GM23338 (cell line): ENCODE results near the gene NFKBIB. TPM values are rescaled to one million over a fixed set of nuclear protein-coding genes. Genes with fewer than 3 reads are reported as not detected.

Source experiments
- ATAC-seq: fragments of 200-7000 bp; cut with Tn5 transposase; 3 replicates; pipeline ENCODE4 v1.9.1; 2020
- DNase-seq: peaks from one replicate; pipeline ENCODE4 v3.0.0-alpha.2; 2015; ENCODE audit warnings: low spot score
- H2AFZ ChIP-seq: fragments of 200-600 bp; sonication (generic); 2 replicates; pipeline ENCODE4 v1.8.0; 2016; ENCODE audit warnings: antibody characterized with exemption, mild to moderate bottlenecking, moderate library complexity
- H3F3A ChIP-seq: fragments of 200-600 bp; sonication (generic); replicated peaks from 2 replicates; pipeline ENCODE4 v1.8.0; 2017; ENCODE audit warnings: antibody characterized with exemption, mixed run types, low read depth
- H3K27ac ChIP-seq: fragments of 200-600 bp; sonication (generic); 2 replicates; pipeline ENCODE4 v1.6.1; 2016; ENCODE audit warnings: low read depth
- H3K27me3 ChIP-seq: fragments of 200-600 bp; sonication (generic); 2 replicates; pipeline ENCODE4 v1.8.0; 2016; ENCODE audit warnings: mild to moderate bottlenecking, mixed run types, moderate library complexity; ENCODE audit not compliant: insufficient read depth
- H3K36me3 ChIP-seq: fragments of 200-600 bp; sonication (generic); 2 replicates; pipeline ENCODE4 v1.8.0; 2016; ENCODE audit warnings: mild to moderate bottlenecking; ENCODE audit not compliant: insufficient read depth
- H3K4me1 ChIP-seq: fragments of 200-600 bp; sonication (generic); 2 replicates; pipeline ENCODE4 v1.8.0; 2016; ENCODE audit warnings: mild to moderate bottlenecking, moderate library complexity; ENCODE audit not compliant: insufficient read depth
- H3K4me2 ChIP-seq: fragments of 200-600 bp; sonication (generic); 2 replicates; pipeline ENCODE4 v1.7.1; 2017; ENCODE audit warnings: mixed run types
- H3K4me3 ChIP-seq: fragments of 200-600 bp; sonication (generic); 2 replicates; pipeline ENCODE4 v1.6.1; 2016; ENCODE audit warnings: mixed run types
- H3K79me2 ChIP-seq: fragments of 200-600 bp; sonication (generic); replicated peaks from 2 replicates; pipeline ENCODE4 v1.8.0; 2017; ENCODE audit warnings: mild to moderate bottlenecking; ENCODE audit not compliant: insufficient read depth
- H3K9me2 ChIP-seq: fragments of 200-600 bp; sonication (generic); 2 replicates; pipeline ENCODE4 v1.8.0; 2017; ENCODE audit not compliant: insufficient read depth
- H4K20me1 ChIP-seq: fragments of 200-600 bp; sonication (generic); replicated peaks from 2 replicates; pipeline ENCODE4 v1.8.0; 2017; ENCODE audit warnings: mild to moderate bottlenecking; ENCODE audit not compliant: insufficient read depth
- H3K27ac Mint-ChIP-seq: 2 replicates; pipeline ENCODE4 v1.8.0; 2020; ENCODE audit warnings: inconsistent platforms, mild to moderate bottlenecking, moderate library complexity, mixed read lengths
- H3K27me3 Mint-ChIP-seq: 3 replicates; pipeline ENCODE4 v1.8.0; 2022; ENCODE audit warnings: low read depth, mild to moderate bottlenecking, moderate library complexity, mixed read lengths, inconsistent platforms; ENCODE audit not compliant: insufficient read depth, poor library complexity
- H3K36me3 Mint-ChIP-seq: 3 replicates; pipeline ENCODE4 v1.8.0; 2021; ENCODE audit warnings: low read depth, mild to moderate bottlenecking, inconsistent platforms, moderate library complexity, mixed read lengths
- H3K4me1 Mint-ChIP-seq: 3 replicates; pipeline ENCODE4 v1.8.0; 2020; ENCODE audit warnings: mild to moderate bottlenecking, inconsistent platforms, mixed read lengths
- H3K4me3 Mint-ChIP-seq: 3 replicates; pipeline ENCODE4 v1.8.0; 2021; ENCODE audit warnings: moderate library complexity, mild to moderate bottlenecking, inconsistent platforms, mixed read lengths
- H3K9me3 Mint-ChIP-seq: 3 replicates; pipeline ENCODE4 v1.8.0; 2020; ENCODE audit warnings: moderate library complexity, mild to moderate bottlenecking, inconsistent platforms, mixed read lengths
- NANOG ChIP-seq: IDR thresholded peaks from 2 replicates; pipeline ENCODE4 v1.6.1; 2016; ENCODE audit warnings: antibody characterized with exemption, borderline replicate concordance
- POLR2AphosphoS5 ChIP-seq: IDR thresholded peaks from 2 replicates; pipeline ENCODE4 v1.6.1; 2016; ENCODE audit warnings: antibody characterized with exemption, low read depth
- STAT1 ChIP-seq: IDR thresholded peaks from one replicate; pipeline ENCODE4 v1.6.1; 2016; ENCODE audit warnings: antibody characterized with exemption; ENCODE audit not compliant: unreplicated experiment
- ZNF114 ChIP-seq: fragments of 250-450 bp; sonication (Bioruptor Pico); IDR thresholded peaks from 2 replicates; pipeline ENCODE4 v1.5.0; 2020; ENCODE audit warnings: mild to moderate bottlenecking, moderate library complexity
- polyA plus RNA-seq: library from polyadenylated mRNA; unstranded; fragments of >200 nt; fragmentation: Nextera tagmentation; extraction: Ambion mirVana; gene quantifications from 2 replicates; pipeline ENCODE4 v1.2.1, GENCODE V29; 2016
- total RNA-seq: library from RNA; depleted of rRNA; stranded (reverse); fragments of >200 nt; shearing (Covaris generic); gene quantifications from 2 replicates; pipeline ENCODE4 v1.2.3, GENCODE V29; 2014
- TF ChIP-seq, protein P1 (sequence below): IDR thresholded peaks from 2 replicates; pipeline ENCODE4 v1.6.1; 2016; ENCODE audit warnings: antibody characterized with exemption
- TF ChIP-seq, protein P2 (sequence below): IDR thresholded peaks from one replicate; pipeline ENCODE4 v1.6.1; 2018; ENCODE audit warnings: antibody characterized with exemption; ENCODE audit not compliant: unreplicated experiment
- TF ChIP-seq, protein P3 (sequence below): fragments of 250-450 bp; sonication (Bioruptor Pico); IDR thresholded peaks from 2 replicates; pipeline ENCODE4 v1.5.0; 2020; ENCODE audit warnings: mild to moderate bottlenecking, moderate library complexity

The NFKBIB gene
- total and polyA plus RNA-seq, 2 experiments from 2014 or later = 39.5 to 39.6 TPM

DNA sequence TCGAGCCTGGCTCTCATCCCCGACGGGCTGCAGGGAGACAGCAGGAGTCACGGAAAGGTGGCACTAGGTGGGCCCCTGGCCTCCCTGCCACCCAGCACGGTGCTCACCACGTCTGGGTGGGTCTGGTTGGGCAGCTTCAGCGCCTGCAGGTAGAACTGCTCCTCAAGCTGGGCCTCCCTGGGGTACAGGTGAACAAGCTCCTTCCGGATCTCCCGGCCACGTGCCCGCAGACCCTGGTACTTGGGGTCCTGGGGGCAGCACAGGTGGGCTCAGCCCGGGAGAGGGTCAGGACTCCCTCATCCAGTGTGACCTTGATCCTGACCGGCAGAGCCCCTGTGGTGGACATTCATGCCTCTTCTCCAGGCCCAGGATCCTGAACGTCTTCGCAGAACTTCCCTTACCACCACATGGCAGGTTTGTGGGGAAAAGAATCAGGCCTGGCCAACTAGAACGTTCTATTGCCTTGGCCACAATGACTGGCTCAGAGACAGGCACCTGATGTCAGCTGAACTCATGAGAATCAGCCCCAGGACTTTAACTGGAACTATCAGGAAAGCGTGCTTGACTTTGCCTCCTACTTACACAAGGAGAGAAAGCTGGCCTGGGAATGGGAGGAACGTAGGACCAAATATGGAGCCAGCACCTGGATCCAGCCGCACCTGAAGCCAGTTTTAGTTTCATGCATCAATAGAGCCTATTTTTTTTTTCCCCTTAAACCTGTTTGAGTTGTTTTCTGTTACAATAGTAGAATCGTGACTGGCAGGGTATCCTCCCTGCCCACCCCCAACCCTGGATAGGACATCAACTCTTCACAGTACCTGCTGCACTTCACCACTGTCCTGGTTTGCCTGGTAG lies 21.9 kb downstream of the NFKBIB start (continued):
- TF ChIP-seq, protein P1, sequence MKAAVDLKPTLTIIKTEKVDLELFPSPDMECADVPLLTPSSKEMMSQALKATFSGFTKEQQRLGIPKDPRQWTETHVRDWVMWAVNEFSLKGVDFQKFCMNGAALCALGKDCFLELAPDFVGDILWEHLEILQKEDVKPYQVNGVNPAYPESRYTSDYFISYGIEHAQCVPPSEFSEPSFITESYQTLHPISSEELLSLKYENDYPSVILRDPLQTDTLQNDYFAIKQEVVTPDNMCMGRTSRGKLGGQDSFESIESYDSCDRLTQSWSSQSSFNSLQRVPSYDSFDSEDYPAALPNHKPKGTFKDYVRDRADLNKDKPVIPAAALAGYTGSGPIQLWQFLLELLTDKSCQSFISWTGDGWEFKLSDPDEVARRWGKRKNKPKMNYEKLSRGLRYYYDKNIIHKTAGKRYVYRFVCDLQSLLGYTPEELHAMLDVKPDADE = no peak
- TF ChIP-seq, protein P2, sequence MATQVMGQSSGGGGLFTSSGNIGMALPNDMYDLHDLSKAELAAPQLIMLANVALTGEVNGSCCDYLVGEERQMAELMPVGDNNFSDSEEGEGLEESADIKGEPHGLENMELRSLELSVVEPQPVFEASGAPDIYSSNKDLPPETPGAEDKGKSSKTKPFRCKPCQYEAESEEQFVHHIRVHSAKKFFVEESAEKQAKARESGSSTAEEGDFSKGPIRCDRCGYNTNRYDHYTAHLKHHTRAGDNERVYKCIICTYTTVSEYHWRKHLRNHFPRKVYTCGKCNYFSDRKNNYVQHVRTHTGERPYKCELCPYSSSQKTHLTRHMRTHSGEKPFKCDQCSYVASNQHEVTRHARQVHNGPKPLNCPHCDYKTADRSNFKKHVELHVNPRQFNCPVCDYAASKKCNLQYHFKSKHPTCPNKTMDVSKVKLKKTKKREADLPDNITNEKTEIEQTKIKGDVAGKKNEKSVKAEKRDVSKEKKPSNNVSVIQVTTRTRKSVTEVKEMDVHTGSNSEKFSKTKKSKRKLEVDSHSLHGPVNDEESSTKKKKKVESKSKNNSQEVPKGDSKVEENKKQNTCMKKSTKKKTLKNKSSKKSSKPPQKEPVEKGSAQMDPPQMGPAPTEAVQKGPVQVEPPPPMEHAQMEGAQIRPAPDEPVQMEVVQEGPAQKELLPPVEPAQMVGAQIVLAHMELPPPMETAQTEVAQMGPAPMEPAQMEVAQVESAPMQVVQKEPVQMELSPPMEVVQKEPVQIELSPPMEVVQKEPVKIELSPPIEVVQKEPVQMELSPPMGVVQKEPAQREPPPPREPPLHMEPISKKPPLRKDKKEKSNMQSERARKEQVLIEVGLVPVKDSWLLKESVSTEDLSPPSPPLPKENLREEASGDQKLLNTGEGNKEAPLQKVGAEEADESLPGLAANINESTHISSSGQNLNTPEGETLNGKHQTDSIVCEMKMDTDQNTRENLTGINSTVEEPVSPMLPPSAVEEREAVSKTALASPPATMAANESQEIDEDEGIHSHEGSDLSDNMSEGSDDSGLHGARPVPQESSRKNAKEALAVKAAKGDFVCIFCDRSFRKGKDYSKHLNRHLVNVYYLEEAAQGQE = no peak
- TF ChIP-seq NANOG = no peak

DNA sequence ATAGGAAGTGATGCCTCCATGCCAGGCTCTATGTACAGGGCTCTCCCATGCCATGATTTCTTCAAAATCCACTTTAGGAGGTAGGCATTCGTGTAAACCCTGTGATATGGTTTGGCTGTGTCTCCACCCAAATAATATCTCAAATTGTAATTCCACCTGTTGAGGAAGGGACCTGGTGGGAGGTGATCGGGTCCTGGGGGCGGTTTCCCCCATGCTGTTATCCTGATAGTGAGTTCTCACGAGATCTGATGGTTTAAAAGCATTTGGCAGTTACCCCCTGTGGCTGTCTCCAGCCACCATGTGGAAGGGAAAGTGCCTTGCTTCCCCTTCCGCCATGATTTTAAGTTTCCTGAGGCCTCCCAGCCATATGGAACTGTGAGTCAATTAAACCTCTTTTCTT lies 22.7 kb downstream of the NFKBIB start:
- Histone ChIP-seq H3K36me3 (peaks cover 18% of the 10 kb centered on the region; the same call in 1 of the 2 replicates), H3K4me2 (no peak overlapping the region), H3K9me2 (no peaks in the 10 kb centered on the region), H3K79me2 (peaks cover 5% of the 10 kb centered on the region), H2AFZ (no peak overlapping the region), H3K4me1 (no peaks in the 10 kb centered on the region), H3K27me3 (no peaks in the 10 kb centered on the region), H3F3A (0 out of 2 replicates have a peak, but pooled peaks cover 9% of the 10 kb centered on the region), H3K4me3 (no peak overlapping the region), H4K20me1 (peaks cover 2% of the 10 kb centered on the region; the same call in 1 of the 2 replicates), H3K27ac (no peak overlapping the region)
- Mint-ChIP-seq H3K4me1 (no peaks in the 10 kb centered on the region), H3K4me3 (no peak overlapping the region), H3K36me3 (peaks cover 42% of the 10 kb centered on the region), H3K27ac (no peak overlapping the region), H3K9me3 (no peaks in the 10 kb centered on the region), H3K27me3 (no peaks in the 10 kb centered on the region)
- no peak for DNase-seq
- ATAC-seq = no peak
- TF ChIP-seq ZNF114 (CRISPR knock-in tag) (no peak), STAT1 (no peak), POLR2AphosphoS5 (no peak)
- TF ChIP-seq, protein P3, sequence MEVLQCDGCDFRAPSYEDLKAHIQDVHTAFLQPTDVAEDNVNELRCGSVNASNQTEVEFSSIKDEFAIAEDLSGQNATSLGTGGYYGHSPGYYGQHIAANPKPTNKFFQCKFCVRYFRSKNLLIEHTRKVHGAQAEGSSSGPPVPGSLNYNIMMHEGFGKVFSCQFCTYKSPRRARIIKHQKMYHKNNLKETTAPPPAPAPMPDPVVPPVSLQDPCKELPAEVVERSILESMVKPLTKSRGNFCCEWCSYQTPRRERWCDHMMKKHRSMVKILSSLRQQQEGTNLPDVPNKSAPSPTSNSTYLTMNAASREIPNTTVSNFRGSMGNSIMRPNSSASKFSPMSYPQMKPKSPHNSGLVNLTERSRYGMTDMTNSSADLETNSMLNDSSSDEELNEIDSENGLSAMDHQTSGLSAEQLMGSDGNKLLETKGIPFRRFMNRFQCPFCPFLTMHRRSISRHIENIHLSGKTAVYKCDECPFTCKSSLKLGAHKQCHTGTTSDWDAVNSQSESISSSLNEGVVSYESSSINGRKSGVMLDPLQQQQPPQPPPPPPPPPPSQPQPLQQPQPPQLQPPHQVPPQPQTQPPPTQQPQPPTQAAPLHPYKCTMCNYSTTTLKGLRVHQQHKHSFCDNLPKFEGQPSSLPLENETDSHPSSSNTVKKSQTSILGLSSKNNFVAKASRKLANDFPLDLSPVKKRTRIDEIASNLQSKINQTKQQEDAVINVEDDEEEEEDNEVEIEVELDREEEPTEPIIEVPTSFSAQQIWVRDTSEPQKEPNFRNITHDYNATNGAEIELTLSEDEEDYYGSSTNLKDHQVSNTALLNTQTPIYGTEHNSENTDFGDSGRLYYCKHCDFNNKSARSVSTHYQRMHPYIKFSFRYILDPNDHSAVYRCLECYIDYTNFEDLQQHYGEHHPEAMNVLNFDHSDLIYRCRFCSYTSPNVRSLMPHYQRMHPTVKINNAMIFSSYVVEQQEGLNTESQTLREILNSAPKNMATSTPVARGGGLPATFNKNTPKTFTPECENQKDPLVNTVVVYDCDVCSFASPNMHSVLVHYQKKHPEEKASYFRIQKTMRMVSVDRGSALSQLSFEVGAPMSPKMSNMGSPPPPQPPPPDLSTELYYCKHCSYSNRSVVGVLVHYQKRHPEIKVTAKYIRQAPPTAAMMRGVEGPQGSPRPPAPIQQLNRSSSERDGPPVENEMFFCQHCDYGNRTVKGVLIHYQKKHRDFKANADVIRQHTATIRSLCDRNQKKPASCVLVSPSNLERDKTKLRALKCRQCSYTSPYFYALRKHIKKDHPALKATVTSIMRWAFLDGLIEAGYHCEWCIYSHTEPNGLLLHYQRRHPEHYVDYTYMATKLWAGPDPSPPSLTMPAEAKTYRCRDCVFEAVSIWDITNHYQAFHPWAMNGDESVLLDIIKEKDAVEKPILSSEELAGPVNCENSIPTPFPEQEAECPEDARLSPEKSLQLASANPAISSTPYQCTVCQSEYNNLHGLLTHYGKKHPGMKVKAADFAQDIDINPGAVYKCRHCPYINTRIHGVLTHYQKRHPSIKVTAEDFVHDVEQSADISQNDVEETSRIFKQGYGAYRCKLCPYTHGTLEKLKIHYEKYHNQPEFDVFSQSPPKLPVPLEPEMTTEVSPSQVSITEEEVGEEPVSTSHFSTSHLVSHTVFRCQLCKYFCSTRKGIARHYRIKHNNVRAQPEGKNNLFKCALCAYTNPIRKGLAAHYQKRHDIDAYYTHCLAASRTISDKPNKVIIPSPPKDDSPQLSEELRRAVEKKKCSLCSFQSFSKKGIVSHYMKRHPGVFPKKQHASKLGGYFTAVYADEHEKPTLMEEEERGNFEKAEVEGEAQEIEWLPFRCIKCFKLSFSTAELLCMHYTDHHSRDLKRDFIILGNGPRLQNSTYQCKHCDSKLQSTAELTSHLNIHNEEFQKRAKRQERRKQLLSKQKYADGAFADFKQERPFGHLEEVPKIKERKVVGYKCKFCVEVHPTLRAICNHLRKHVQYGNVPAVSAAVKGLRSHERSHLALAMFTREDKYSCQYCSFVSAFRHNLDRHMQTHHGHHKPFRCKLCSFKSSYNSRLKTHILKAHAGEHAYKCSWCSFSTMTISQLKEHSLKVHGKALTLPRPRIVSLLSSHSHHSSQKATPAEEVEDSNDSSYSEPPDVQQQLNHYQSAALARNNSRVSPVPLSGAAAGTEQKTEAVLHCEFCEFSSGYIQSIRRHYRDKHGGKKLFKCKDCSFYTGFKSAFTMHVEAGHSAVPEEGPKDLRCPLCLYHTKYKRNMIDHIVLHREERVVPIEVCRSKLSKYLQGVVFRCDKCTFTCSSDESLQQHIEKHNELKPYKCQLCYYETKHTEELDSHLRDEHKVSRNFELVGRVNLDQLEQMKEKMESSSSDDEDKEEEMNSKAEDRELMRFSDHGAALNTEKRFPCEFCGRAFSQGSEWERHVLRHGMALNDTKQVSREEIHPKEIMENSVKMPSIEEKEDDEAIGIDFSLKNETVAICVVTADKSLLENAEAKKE (CRISPR knock-in tag) = no peak
- TF ChIP-seq, protein P1 = no peak
- TF ChIP-seq, protein P2 = no peak
